Middle frontal gyrus (tissue), 1 donor: ENCODE results near the gene PRPS2.

Source experiments
- DNase-seq: peaks from one replicate; pipeline ENCODE4 v3.0.0-alpha.2; 2015; ENCODE audit warnings: low spot score; ENCODE audit errors: extremely low spot score

PRPS2 gene

GRCh38 chrX:12791257-12792228 is at the start of gene PRPS2:
Gene PRPS2 (plus strand): TSS chrX:12791412. CDS start chrX:12791498, 86 bp downstream.
- no peak for DNase-seq

GRCh38 chrX:12741416-12741815 is 49.8 kb upstream of the PRPS2 start:
- DNase-seq: no peak

GRCh38 chrX:12747433-12747832 is 43.8 kb upstream of the PRPS2 start:
- DNase-seq: no peak

DNA sequence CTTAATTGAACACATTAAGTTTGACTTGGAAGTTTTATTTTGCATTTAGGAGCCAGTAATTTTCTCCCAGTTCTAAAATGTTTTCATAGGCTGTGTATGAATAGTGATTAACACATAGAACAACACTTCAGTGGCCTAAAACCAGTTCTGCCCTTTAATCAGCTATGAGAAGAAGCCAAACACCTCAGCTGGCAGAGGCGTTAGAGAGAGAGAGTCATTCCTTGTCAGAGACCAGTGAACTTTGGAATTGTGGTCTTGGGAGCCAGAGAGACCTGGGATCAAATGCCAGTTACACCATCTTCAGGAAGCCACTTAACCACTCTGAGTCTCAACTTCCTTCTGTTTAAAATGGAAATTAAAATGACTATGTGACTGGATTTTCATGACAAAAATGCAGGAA is 39.3 kb upstream of the PRPS2 start:
- no peak for DNase-seq

- DNase-seq: no peak
These were observed 37.8 kb upstream of the PRPS2 start for GRCh38 chrX:12753366-12753765.

- no peak for DNase-seq
These were observed 32.9 kb upstream of the PRPS2 start for GRCh38 chrX:12758291-12758690.

- DNase-seq: no peak
These were observed 23.4 kb upstream of the PRPS2 start for GRCh38 chrX:12767856-12768255.

- no peak for DNase-seq
These were observed 22.7 kb upstream of the PRPS2 start for GRCh38 chrX:12768491-12768890.

DNA sequence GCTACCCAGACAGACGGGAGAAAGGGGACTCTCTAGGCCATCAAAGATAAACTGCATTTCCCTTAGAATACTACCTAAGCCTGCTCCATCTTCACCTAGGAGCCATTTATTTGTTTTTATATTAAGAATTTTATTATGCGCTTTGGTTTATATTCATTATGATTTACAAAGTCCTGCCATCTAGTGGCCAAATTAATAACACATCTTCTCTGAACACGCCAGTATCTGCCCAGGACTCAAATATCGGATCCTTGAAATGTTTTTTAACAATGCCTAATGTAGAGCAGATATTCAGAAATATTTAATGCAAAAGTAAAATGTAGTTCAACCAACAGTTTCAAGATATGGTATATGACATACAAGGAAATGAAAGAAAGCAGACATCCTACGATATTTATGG is 20.8 kb upstream of the PRPS2 start:
- DNase-seq: no peak

- no peak for DNase-seq
These were observed 19.7 kb upstream of the PRPS2 start for GRCh38 chrX:12771445-12772069.

- no peak for DNase-seq
These were observed 13.5 kb upstream of the PRPS2 start for GRCh38 chrX:12777670-12778069.

- no peak for DNase-seq
These were observed 11.7 kb upstream of the PRPS2 start for GRCh38 chrX:12779534-12779933.

- DNase-seq: no peak
These were observed 2.6 kb upstream of the PRPS2 start for GRCh38 chrX:12788645-12789044.

DNA sequence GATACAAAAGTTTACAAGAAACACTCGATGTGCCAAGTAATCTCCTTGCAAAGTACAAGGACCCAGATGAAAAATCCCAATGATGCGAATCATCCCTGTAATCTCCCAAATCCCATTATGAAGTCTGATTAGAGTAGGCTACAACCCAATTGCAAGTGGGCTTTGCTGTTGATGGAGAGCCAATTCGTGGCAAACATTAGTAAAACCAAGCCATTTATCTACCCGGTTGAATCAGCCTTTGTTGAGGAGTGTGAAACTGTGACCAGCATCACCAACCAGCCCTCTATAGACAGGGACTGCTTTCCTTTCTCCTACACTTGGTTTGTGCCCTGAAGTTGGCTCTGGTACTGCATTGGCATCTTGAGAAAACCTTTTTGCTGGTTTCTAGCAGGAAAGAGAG is 1.2 kb upstream of the PRPS2 start:
- DNase-seq: no peak

- DNase-seq: no peak
These were observed 341 bp upstream of the PRPS2 start for GRCh38 chrX:12790885-12791256.

DNA sequence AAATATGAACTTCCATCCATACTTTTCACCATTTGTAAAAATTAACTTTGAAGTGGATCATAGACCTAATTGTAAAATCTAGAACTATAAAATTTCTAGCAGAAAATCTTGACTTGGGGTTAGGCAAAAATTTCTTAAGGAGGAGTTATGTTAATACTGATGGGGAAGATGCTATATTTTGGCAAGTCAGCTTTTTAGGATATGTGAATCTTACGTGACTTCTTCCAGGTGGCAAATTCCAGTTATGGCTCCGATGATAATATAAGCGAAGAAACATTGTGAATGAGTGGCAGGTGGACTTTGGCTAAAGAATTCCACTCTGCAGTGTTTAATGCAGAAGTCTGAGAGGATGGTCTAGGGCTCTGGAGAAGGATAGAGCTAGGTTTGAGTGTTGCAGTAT is 1.5 kb downstream of the PRPS2 start:
- no peak for DNase-seq

DNA sequence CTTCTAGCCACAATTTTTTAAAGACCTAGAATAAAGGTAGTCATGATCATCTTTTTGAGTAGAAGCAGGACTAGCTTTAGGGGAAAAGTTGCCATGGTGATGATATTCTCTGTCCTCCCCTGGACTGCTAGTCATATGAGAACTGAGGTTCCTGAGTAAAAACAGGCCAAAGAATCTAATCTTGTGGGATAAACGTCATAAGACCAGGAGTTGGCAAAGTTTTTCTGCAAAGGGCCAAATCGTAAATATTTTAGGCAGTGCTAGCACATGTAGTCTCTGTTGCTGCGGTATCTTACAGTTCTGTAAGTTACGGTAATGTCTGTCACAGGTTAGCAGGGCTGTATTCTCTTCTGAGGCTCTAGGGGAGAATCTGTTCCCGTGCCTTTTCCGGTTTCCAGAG is 3.4 kb downstream of the PRPS2 start:
- DNase-seq: no peak

DNA sequence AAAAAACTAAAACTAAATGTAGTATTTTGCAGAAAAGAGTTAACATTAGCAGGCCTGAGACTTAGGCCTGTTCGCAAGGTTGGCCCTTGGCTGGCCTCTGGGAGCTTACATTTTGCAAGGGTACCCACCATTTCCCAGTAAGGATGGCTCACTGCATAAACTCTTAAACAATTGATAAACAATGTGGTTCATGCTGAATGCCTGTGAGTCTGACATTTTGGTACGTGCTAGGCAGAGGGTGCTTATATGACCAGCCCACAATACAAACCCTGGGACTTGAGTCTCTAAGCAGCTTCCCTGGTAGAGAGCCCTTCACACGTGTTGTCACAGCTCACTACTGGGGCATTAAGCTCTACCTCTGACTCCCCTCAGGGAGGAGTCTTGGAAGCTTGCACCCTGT is 7.4 kb downstream of the PRPS2 start:
- DNase-seq: no peak

- DNase-seq: no peak
These were observed 7.9 kb downstream of the PRPS2 start for GRCh38 chrX:12799118-12799517.

DNA sequence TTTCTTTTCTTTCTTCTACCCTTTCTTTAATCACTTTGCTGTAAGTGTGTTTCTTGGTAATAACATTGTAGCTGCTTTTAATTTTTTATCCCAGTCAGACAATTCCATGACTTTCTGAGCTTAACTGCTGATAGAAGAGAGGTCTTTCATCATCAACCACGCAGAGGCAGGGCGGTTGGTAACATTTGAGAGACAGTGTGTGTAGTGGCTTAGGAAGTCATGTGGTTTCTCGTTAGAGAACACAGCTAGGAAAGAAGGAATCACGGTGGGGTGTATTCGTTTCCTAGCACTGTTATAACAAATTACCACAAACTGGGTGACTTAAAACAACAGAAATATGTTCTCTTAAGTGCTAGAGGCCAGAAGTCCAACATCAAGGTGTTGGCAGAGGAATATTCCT is 11.5 kb downstream of the PRPS2 start:
- no peak for DNase-seq

DNA sequence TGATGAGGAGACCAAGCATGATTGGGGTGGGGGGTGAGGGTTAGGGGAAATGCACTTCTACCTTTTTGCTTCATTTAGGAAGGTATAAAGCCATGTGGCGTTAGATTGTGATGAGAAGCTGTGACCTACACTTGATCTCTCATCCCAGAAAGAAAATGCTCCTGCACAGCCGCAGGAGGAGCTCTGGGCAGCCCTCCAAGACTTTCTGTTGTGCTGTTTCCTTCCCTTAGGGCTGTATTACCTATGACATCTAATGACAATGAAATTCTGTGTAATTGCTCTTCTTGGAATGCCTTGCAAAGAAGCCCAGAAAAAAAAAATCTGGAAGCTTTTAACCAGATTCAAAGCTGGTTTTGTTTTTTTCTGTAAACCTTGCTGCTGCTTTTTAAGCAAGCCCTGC is 13.4 kb downstream of the PRPS2 start:
- no peak for DNase-seq

GRCh38 chrX:12805333-12805732 is 14.1 kb downstream of the PRPS2 start:
- no peak for DNase-seq

DNA sequence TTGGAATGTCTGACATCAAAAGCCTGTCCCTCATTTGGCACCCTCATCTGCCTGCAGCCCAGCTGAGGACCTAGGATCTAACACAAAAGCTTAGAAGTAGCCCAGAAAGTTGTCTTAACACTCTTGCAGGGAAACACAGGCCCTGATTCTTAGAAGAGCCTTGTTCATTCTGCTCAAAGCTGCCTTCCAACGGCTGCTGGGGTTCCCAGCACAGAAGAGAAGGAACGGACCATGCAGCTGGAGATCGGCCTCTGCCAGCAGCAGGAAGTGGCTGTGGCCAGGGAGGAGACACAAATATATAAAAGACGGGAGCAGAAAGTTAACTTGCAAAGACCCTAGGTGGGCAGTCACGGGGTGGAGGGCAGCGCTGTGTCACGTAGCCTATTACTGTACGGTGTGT is 20.4 kb downstream of the PRPS2 start:
- DNase-seq: no peak
